ENCODE results near the gene ZNF784. TPM values are rescaled to one million over a fixed set of nuclear protein-coding genes. Genes with fewer than 3 reads are reported as not detected.

ZNF784 gene
- total and polyA plus RNA-seq, 9 of the 15 experiments (the other 6 are each of a cell fraction or from before 2014, with no cell fraction given), result 0.14 to 6.1 (median 2.1) TPM

DNA sequence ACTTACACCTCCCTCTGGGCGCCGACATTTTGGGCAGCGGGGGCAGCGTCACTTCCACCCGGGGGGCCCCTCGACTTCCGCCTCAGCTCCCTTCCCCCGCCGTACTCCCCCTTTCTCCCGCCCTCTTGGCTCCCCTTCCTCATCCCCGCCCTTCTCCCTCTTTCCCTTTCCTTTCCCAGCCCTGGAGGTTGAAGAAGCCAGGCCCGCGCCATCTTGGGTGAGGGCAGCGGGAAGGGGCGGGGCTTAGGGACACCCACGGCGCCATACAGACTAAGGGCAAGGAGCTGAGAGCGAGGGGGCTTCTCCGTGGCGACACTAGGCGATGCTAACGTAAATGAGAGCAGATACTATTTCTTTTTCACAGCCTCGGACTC, 24.9 kb downstream of the ZNF784 start, which contains the start of gene FIZ1 (continued):
- TF ChIP-seq, protein P1, sequence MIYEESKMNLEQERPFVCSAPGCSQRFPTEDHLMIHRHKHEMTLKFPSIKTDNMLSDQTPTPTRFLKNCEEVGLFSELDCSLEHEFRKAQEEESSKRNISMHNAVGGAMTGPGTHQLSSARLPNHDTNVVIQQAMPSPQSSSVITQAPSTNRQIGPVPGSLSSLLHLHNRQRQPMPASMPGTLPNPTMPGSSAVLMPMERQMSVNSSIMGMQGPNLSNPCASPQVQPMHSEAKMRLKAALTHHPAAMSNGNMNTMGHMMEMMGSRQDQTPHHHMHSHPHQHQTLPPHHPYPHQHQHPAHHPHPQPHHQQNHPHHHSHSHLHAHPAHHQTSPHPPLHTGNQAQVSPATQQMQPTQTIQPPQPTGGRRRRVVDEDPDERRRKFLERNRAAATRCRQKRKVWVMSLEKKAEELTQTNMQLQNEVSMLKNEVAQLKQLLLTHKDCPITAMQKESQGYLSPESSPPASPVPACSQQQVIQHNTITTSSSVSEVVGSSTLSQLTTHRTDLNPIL (CRISPR knock-in tag; IDR thresholded peaks at IDR 0.05), result no peak
- TF ChIP-seq TSC22D4 (tag; IDR thresholded peaks at IDR 0.05) (no peak), ZNF436 (CRISPR knock-in tag; IDR thresholded peaks at IDR 0.05) (no peak), ELF2 (CRISPR knock-in tag; IDR thresholded peaks at IDR 0.05) (no peak), ZNF507 (tag; conservative IDR thresholded peaks at IDR 0.05) (no peak), FIP1L1 (IDR thresholded peaks at IDR 0.05; ENCODE audit: low read depth, low read length, poor library complexity, severe bottlenecking) (no peak), ZNF3 (CRISPR knock-in tag; IDR thresholded peaks at IDR 0.05) (no peak), RBM14 (IDR thresholded peaks at IDR 0.05; ENCODE audit: borderline replicate concordance, insufficient read depth, low read depth, low read length) (no peak)
- TF ChIP-seq, protein P2, sequence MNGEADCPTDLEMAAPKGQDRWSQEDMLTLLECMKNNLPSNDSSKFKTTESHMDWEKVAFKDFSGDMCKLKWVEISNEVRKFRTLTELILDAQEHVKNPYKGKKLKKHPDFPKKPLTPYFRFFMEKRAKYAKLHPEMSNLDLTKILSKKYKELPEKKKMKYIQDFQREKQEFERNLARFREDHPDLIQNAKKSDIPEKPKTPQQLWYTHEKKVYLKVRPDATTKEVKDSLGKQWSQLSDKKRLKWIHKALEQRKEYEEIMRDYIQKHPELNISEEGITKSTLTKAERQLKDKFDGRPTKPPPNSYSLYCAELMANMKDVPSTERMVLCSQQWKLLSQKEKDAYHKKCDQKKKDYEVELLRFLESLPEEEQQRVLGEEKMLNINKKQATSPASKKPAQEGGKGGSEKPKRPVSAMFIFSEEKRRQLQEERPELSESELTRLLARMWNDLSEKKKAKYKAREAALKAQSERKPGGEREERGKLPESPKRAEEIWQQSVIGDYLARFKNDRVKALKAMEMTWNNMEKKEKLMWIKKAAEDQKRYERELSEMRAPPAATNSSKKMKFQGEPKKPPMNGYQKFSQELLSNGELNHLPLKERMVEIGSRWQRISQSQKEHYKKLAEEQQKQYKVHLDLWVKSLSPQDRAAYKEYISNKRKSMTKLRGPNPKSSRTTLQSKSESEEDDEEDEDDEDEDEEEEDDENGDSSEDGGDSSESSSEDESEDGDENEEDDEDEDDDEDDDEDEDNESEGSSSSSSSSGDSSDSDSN (IDR thresholded peaks at IDR 0.05; ENCODE audit: borderline replicate concordance in 1 of 2, low read depth in 2 of 2, low read length in 2 of 2), result no peak
- TF ChIP-seq, protein P3, sequence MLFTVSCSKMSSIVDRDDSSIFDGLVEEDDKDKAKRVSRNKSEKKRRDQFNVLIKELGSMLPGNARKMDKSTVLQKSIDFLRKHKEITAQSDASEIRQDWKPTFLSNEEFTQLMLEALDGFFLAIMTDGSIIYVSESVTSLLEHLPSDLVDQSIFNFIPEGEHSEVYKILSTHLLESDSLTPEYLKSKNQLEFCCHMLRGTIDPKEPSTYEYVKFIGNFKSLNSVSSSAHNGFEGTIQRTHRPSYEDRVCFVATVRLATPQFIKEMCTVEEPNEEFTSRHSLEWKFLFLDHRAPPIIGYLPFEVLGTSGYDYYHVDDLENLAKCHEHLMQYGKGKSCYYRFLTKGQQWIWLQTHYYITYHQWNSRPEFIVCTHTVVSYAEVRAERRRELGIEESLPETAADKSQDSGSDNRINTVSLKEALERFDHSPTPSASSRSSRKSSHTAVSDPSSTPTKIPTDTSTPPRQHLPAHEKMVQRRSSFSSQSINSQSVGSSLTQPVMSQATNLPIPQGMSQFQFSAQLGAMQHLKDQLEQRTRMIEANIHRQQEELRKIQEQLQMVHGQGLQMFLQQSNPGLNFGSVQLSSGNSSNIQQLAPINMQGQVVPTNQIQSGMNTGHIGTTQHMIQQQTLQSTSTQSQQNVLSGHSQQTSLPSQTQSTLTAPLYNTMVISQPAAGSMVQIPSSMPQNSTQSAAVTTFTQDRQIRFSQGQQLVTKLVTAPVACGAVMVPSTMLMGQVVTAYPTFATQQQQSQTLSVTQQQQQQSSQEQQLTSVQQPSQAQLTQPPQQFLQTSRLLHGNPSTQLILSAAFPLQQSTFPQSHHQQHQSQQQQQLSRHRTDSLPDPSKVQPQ (CRISPR knock-in tag; IDR thresholded peaks at IDR 0.05; ENCODE audit: borderline replicate concordance), result no peak
- TF ChIP-seq, protein P4, sequence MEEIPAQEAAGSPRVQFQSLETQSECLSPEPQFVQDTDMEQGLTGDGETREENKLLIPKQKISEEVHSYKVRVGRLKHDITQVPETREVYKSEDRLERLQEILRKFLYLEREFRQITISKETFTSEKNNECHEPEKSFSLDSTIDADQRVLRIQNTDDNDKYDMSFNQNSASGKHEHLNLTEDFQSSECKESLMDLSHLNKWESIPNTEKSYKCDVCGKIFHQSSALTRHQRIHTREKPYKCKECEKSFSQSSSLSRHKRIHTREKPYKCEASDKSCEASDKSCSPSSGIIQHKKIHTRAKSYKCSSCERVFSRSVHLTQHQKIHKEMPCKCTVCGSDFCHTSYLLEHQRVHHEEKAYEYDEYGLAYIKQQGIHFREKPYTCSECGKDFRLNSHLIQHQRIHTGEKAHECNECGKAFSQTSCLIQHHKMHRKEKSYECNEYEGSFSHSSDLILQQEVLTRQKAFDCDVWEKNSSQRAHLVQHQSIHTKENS (CRISPR knock-in tag; IDR thresholded peaks at IDR 0.05), result no peak
- TF ChIP-seq, protein P5, sequence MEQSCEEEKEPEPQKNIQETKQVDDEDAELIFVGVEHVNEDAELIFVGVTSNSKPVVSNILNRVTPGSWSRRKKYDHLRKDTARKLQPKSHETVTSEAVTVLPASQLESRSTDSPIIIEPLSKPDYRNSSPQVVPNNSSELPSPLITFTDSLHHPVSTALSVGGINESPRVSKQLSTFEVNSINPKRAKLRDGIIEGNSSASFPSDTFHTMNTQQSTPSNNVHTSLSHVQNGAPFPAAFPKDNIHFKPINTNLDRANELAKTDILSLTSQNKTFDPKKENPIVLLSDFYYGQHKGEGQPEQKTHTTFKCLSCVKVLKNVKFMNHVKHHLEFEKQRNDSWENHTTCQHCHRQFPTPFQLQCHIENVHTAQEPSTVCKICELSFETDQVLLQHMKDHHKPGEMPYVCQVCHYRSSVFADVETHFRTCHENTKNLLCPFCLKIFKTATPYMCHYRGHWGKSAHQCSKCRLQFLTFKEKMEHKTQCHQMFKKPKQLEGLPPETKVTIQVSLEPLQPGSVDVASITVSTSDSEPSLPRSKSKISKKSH (CRISPR knock-in tag; IDR thresholded peaks at IDR 0.05), result no peak
- TF ChIP-seq, protein P6, sequence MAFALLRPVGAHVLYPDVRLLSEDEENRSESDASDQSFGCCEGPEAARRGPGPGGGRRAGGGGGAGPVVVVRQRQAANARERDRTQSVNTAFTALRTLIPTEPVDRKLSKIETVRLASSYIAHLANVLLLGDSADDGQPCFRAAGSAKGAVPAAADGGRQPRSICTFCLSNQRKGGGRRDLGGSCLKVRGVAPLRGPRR (CRISPR knock-in tag; IDR thresholded peaks at IDR 0.05), result no peak
- TF ChIP-seq, protein P7, sequence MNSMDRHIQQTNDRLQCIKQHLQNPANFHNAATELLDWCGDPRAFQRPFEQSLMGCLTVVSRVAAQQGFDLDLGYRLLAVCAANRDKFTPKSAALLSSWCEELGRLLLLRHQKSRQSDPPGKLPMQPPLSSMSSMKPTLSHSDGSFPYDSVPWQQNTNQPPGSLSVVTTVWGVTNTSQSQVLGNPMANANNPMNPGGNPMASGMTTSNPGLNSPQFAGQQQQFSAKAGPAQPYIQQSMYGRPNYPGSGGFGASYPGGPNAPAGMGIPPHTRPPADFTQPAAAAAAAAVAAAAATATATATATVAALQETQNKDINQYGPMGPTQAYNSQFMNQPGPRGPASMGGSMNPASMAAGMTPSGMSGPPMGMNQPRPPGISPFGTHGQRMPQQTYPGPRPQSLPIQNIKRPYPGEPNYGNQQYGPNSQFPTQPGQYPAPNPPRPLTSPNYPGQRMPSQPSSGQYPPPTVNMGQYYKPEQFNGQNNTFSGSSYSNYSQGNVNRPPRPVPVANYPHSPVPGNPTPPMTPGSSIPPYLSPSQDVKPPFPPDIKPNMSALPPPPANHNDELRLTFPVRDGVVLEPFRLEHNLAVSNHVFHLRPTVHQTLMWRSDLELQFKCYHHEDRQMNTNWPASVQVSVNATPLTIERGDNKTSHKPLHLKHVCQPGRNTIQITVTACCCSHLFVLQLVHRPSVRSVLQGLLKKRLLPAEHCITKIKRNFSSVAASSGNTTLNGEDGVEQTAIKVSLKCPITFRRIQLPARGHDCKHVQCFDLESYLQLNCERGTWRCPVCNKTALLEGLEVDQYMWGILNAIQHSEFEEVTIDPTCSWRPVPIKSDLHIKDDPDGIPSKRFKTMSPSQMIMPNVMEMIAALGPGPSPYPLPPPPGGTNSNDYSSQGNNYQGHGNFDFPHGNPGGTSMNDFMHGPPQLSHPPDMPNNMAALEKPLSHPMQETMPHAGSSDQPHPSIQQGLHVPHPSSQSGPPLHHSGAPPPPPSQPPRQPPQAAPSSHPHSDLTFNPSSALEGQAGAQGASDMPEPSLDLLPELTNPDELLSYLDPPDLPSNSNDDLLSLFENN (IDR thresholded peaks at IDR 0.05; ENCODE audit: low read depth in 2 of 2, low read length in 2 of 2), result no peak

Data from K562 (cell line).